Adrenal gland (tissue), 12 donors: ENCODE data around the gene MEI4. TPM values are rescaled to one million over a fixed set of nuclear protein-coding genes. Genes with fewer than 3 reads are reported as not detected.

ENCODE experiments used
- DNase-seq, 7 donors: peaks; one replicate each; pipeline ENCODE4 v3.0.0-alpha.2; 2019 to 2020
- H3K27ac ChIP-seq, 5 donors: fragments of 200-600 bp; sonication (generic) in 4 of 5; 1 replicate in 3 of 5; 2 replicates in 2 of 5; pipeline versions ENCODE4 v1.5.1 to v1.8.0; 2016 to 2020; ENCODE audit warnings: mild to moderate bottlenecking in 1 of 5
- H3K27me3 ChIP-seq: fragments of 200-600 bp; 2 replicates; pipeline ENCODE4 v1.8.0; 2021
- H3K36me3 ChIP-seq, 2 donors: fragments of 200-600 bp; replicated peaks in 1 of 2; 1 replicate in 1 of 2; 2 replicates in 1 of 2; pipeline versions ENCODE4 v1.5.1 to v1.8.0; 2018 to 2022
- H3K4me1 ChIP-seq, 2 donors: fragments of 200-600 bp; replicated peaks in 1 of 2; 1 replicate in 1 of 2; 2 replicates in 1 of 2; pipeline versions ENCODE4 v1.5.1 to v1.8.0; 2018 to 2021
- H3K4me3 ChIP-seq, 4 donors: fragments of 200-600 bp; sonication (generic) in 3 of 4; one replicate each; pipeline ENCODE4 v1.5.1; 2016 to 2018
- H3K9me3 ChIP-seq, 3 donors: fragments of 200-600 bp; sonication (generic) in 1 of 3; replicated peaks in 1 of 3; 1 replicate in 2 of 3; 2 replicates in 1 of 3; pipeline versions ENCODE4 v1.5.1 to v1.8.0; 2016 to 2021
- POLR2A ChIP-seq, 2 donors: fragments of 450-650 bp; IDR thresholded peaks; one replicate each; pipeline ENCODE4 v1.6.1; 2017; ENCODE audit warnings: antibody characterized with exemption in 2 of 2, mild to moderate bottlenecking in 2 of 2, moderate library complexity in 1 of 2
- WGBS, 4 donors: extraction: QIAGEN DNeasy Blood & Tissue Kit in 2 of 4; methylation state at CpG; one replicate each; pipeline versions ENCODE4 v1.1.5 to v1.1.7; 2013 to 2017; 5-methylcytosine and 5-hydroxymethylcytosine counted together
- intact Hi-C, 2 donors: fragments of 100-400 bp; cut with DNase I; formaldehyde crosslinking; loops; one replicate each; pipeline versions ENCODE4 v1.14.1 to v1.15.0; 2022 to 2023
- polyA plus RNA-seq, 3 donors: library from polyadenylated mRNA; stranded (reverse); fragments of 200-250 nt in 2 of 3; fragments of 350-450 nt in 1 of 3; fragmentation: Illumina TruSeq in 1 of 3; extraction: RNeasy Lipid Tissue Mini Kit (QIAGEN cat#74804) in 1 of 3; gene quantifications; one replicate each; pipeline ENCODE4 v1.2.3, GENCODE V29; 2013 to 2014
- total RNA-seq, 9 donors: library from RNA; depleted of rRNA in 4 of 9; stranded (reverse); fragments of >200 nt in 4 of 9; fragments of 120-200 nt in 1 of 9; fragmentation: NEBNext Ultra II Directional in 1 of 9; extraction: Animal tissue kit (Norgen Biotek cat#: 25700) in 1 of 9; gene quantifications; one replicate each; pipeline versions ENCODE4 v1.1.0 to v1.2.4, GENCODE V29; 2013 to 2023
- TF ChIP-seq, protein P1 (sequence below), 6 experiments: fragments of 450-650 bp in 4 of 6; fragments of 200-600 bp in 2 of 6; sonication (generic) in 1 of 6; IDR thresholded peaks; 1 replicate in 5 of 6; 2 replicates in 1 of 6; pipeline versions ENCODE4 v1.5.1 to v1.8.0; 2016 to 2021; ENCODE audit warnings: antibody characterized with exemption in 6 of 6, mild to moderate bottlenecking in 2 of 6, moderate library complexity in 1 of 6
- donor health status: healthy with polysubstance abuse.
- donor health status: Bipolar disorder and iron deficiency.
- donor health status: DM: yes; HTN: yes; CAD: no.
- donor health status: DM: no; HTN: no; CAD: no.
- donor health status: DM: no; HTN: no; CAD: no.
- donor health status: DM: yes; HTN: yes; CAD: no.

MEI4 gene
- total and polyA plus RNA-seq, 12 donors: 0.16 to 2.8 (median 0.66) TPM

DNA sequence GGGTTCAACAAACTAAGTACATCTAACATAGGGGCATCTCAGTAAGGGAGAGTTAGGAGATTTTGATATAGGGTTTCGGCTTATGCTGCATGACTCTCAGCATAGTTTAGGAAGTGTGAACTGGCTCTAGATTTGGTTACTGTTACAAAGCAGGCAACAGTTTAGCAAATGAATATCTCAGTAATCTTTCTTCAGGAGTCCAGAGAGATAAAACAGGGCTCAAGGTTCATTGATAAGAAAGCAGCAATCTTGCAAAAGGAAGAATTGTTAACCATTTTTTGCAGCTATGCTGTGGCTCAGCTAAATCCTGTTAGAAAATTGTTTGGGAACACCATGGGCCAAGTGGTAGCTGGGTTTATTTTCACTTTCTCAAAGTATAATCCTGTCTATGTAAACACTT is 161.3 kb downstream of the MEI4 start:
- WGBS, 4 donors: 73 to 92% (median 86%) methylated on average over 1 of the region's 1 CpG
- TF ChIP-seq, protein P1, sequence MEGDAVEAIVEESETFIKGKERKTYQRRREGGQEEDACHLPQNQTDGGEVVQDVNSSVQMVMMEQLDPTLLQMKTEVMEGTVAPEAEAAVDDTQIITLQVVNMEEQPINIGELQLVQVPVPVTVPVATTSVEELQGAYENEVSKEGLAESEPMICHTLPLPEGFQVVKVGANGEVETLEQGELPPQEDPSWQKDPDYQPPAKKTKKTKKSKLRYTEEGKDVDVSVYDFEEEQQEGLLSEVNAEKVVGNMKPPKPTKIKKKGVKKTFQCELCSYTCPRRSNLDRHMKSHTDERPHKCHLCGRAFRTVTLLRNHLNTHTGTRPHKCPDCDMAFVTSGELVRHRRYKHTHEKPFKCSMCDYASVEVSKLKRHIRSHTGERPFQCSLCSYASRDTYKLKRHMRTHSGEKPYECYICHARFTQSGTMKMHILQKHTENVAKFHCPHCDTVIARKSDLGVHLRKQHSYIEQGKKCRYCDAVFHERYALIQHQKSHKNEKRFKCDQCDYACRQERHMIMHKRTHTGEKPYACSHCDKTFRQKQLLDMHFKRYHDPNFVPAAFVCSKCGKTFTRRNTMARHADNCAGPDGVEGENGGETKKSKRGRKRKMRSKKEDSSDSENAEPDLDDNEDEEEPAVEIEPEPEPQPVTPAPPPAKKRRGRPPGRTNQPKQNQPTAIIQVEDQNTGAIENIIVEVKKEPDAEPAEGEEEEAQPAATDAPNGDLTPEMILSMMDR (IDR thresholded peaks at IDR 0.05): no peak
- TF ChIP-seq POLR2A (IDR thresholded peaks at IDR 0.05): no peak
- intact Hi-C loops: no loop called here
- Histone ChIP-seq H3K36me3 (no peaks in the 10 kb centered on the region), H3K4me3 (no peak overlapping the region), H3K27me3 (no peaks in the 10 kb centered on the region), H3K4me1 (no peaks in the 10 kb centered on the region), H3K9me3 (no peaks in the 10 kb centered on the region), H3K27ac (no peak overlapping the region)
- no peak for DNase-seq

DNA sequence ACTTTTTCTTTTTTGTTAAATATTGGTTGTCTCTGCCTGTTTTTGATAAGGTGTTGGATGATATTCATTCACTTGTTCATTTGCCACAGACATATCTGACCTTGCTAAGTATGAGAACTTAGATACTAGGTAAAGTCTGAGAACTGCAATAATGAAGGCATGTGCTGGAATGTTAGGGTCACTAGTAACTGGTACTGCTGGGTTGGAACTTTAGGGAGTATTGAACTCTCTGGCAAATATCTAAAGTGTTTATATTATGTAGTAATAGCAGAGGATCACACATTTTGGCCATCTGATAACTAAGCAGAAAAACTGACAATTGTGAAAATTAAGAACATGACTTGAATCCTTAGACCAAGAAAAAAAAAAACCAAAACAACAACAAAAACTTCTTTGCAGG is 162.7 kb downstream of the MEI4 start:
- Histone ChIP-seq H3K4me1 (no peaks in the 10 kb centered on the region), H3K4me3 (no peak overlapping the region), H3K36me3 (no peaks in the 10 kb centered on the region), H3K27ac (no peak overlapping the region), H3K27me3 (no peaks in the 10 kb centered on the region), H3K9me3 (peaks cover 0 to 3% (median 0%) of the 10 kb centered on the region in 3 donors)
- no peak for TF ChIP-seq POLR2A (IDR thresholded peaks at IDR 0.05)
- TF ChIP-seq, protein P1 (IDR thresholded peaks at IDR 0.05): no peak
- no peak for DNase-seq
- intact Hi-C loops: no loop called here

DNA sequence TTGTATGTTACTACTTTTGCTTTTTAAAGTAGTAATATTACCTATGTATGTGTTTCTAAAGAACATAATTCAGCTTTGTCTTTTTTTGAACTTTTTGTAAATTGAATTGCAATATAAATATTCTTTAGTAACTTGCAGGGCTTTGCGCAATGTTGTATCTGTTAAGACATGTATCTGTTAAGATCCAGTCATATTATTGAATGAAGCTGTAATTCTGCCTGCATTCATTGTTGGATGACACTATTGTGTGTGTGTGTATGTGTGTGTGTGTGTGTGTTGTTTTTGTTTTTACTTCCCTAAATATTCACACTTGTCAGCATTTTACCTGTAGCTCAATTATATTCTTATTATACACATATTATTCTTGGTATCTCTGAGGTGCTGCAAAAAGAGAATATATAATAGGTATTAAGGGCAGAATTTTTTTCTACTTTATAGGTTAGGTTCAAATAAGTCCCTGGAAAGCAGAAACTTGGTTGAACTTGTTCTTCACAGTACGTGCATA is 164.0 kb downstream of the MEI4 start:
- Histone ChIP-seq H3K27ac (no peak overlapping the region), H3K9me3 (peaks cover 0 to 3% (median 0%) of the 10 kb centered on the region in 3 donors), H3K27me3 (no peaks in the 10 kb centered on the region), H3K36me3 (no peaks in the 10 kb centered on the region), H3K4me3 (no peak overlapping the region), H3K4me1 (no peaks in the 10 kb centered on the region)
- DNase-seq: no peak
- TF ChIP-seq POLR2A (IDR thresholded peaks at IDR 0.05): no peak
- TF ChIP-seq, protein P1 (IDR thresholded peaks at IDR 0.05): no peak
- 91 to 97% (median 96%) methylated on average over 2 of the region's 2 CpGs for WGBS, 4 donors
- intact Hi-C loops: no loop called here

DNA sequence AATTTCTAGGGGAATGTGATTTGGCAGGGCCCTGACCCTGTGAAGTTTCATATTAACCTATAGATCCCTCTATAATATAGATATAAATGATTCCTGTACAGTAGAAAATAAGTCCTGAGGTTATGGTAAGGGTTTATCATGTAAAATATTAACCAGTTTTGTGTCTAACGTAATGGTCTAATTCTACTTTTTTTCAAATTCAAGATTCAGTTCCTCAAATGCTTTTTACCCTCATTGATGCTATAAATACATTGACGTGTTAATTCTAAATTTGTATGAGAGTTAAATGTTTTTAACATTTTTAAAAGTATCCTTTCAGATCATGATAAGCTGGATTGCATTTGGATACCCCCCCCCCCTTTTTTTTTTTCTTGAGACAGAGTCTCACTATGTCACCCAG is 169.4 kb downstream of the MEI4 start:
- Histone ChIP-seq H3K4me1 (no peaks in the 10 kb centered on the region), H3K4me3 (no peak overlapping the region), H3K27ac (no peak overlapping the region), H3K9me3 (peaks cover 0 to 3% (median 0%) of the 10 kb centered on the region in 3 donors), H3K36me3 (no peaks in the 10 kb centered on the region), H3K27me3 (no peaks in the 10 kb centered on the region)
- 38 to 91% (median 85%) methylated on average over 2 of the region's 2 CpGs for WGBS, 4 donors
- intact Hi-C loops: no loop called here
- no peak for TF ChIP-seq POLR2A (IDR thresholded peaks at IDR 0.05)
- TF ChIP-seq, protein P1 (IDR thresholded peaks at IDR 0.05): no peak
- no peak for DNase-seq
